ENCODE data around the gene TLR6. TPM values are rescaled to one million over a fixed set of nuclear protein-coding genes. Genes with fewer than 3 reads are reported as not detected.
"Not testable (repeated sequence)": the region's sequence is repeated elsewhere in the genome, so short reads cannot be mapped to it uniquely, and the experiment has no call there.

TLR6 gene
- total RNA-seq, 2 donors from 2014 or later: 0.13 to 0.53 TPM

DNA sequence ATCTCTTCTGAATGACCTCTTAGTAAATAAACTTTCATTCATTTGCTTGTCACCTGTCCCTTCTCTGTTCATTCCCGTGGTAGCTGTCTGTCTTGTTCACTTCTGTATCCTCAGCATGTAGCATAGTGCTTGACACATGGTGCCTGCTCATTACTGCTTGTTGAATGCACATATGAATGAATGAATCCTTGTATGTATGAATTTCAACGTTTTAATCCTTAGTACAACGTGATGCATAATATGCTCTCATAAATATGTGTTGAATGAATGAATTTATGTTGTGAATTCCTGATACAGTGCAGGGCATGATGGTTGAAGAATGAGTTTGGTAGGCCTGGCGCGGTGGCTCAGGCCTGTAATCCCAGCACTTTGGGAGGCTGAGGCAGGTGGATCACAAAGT lies 76.8 kb downstream of the TLR6 start:
- Histone ChIP-seq H3K9ac (ENCODE audit: extremely low read depth, low read length, poor library complexity, severe bottlenecking) (no peak overlapping the region), H3K9me3 (ENCODE audit: control insufficient read depth, low read length) (no peaks in the 10 kb centered on the region), H3K27me3 (ENCODE audit: control insufficient read depth, insufficient read depth, low read length, poor library complexity, severe bottlenecking) (no peaks in the 10 kb centered on the region), H3K27ac (ENCODE audit: low read depth, low read length) (no peak overlapping the region), H3K4me1 (ENCODE audit: control insufficient read depth, insufficient read depth, low read length) (no peaks in the 10 kb centered on the region), H3K4me3 (ENCODE audit: low read length) (no peak overlapping the region), H3K36me3 (ENCODE audit: control insufficient read depth, insufficient read depth, low read length) (no peaks in the 10 kb centered on the region)
- TF ChIP-seq, protein P1, sequence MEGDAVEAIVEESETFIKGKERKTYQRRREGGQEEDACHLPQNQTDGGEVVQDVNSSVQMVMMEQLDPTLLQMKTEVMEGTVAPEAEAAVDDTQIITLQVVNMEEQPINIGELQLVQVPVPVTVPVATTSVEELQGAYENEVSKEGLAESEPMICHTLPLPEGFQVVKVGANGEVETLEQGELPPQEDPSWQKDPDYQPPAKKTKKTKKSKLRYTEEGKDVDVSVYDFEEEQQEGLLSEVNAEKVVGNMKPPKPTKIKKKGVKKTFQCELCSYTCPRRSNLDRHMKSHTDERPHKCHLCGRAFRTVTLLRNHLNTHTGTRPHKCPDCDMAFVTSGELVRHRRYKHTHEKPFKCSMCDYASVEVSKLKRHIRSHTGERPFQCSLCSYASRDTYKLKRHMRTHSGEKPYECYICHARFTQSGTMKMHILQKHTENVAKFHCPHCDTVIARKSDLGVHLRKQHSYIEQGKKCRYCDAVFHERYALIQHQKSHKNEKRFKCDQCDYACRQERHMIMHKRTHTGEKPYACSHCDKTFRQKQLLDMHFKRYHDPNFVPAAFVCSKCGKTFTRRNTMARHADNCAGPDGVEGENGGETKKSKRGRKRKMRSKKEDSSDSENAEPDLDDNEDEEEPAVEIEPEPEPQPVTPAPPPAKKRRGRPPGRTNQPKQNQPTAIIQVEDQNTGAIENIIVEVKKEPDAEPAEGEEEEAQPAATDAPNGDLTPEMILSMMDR (conservative IDR thresholded peaks at IDR 0.05): no peak
- no peak overlapping the region for H3K4me3 Mint-ChIP-seq
- no peak overlapping the region for H3K27ac Mint-ChIP-seq
- no peak for DNase-seq
- H3K27me3 Mint-ChIP-seq (ENCODE audit: insufficient read depth): peaks cover 2% of the 10 kb centered on the region
- no peaks in the 10 kb centered on the region for H3K36me3 Mint-ChIP-seq (ENCODE audit: low read depth)
- WGBS, 2 experiments (ENCODE audit: insufficient coverage in 1 of 2, insufficient read length in 1 of 2): 92 to 96% methylated on average over 4 to 5 of the region's 5 CpGs
- no peaks in the 10 kb centered on the region for H3K9me3 Mint-ChIP-seq
- no peaks in the 10 kb centered on the region for H3K4me1 Mint-ChIP-seq

DNA sequence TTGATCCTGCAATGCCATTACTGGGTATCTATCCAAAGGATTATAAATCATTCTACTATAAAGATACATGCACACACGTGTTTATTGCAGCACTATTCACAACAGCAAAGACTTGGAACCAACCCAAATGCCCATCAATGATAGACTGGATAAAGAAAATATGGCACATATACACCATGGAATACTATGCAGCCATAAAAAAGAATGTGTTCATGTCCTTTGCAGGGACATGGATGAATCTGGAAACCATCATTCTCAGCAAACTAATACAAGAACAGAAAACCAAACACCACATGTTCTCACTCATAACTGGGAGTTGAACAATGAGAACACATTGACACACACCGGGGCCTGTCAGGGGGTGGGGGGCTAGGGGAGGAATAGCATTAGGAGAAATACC lies 78.7 kb downstream of the TLR6 start:
- 60 to 92% methylated on average over 1 to 2 of the region's 2 CpGs for WGBS, 2 experiments (ENCODE audit: insufficient coverage in 1 of 2, insufficient read length in 1 of 2)
- not testable (repeated sequence) for H3K27ac Mint-ChIP-seq; H3K9me3 ChIP-seq (ENCODE audit: control insufficient read depth, low read length); H3K27me3 Mint-ChIP-seq (ENCODE audit: insufficient read depth); H3K4me3 ChIP-seq (ENCODE audit: low read length); DNase-seq; H3K4me3 Mint-ChIP-seq; H3K36me3 Mint-ChIP-seq (ENCODE audit: low read depth); H3K36me3 ChIP-seq (ENCODE audit: control insufficient read depth, insufficient read depth, low read length); H3K27me3 ChIP-seq (ENCODE audit: control insufficient read depth, insufficient read depth, low read length, poor library complexity, severe bottlenecking); H3K4me1 ChIP-seq (ENCODE audit: control insufficient read depth, insufficient read depth, low read length); H3K4me1 Mint-ChIP-seq; H3K9ac ChIP-seq (ENCODE audit: extremely low read depth, low read length, poor library complexity, severe bottlenecking); H3K9me3 Mint-ChIP-seq; H3K27ac ChIP-seq (ENCODE audit: low read depth, low read length)

DNA sequence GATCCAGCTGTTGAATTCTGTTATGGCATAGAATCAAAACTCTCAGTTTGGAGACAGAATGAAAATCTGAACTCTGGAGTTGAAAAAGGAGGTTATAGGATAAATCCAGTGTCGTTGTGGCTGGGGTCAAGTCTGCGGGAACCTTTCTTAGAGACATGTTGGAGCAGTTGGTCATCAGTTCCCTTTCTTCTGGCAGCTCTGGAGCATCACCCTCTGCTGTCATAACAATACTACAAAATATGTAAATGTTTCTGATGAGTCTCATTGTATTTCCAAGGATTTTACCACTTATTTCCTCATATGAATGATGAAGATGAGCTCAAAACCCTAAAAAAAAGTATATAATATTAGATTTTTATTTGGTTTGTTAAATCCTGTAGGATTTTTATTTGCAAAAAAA lies 81.3 kb downstream of the TLR6 start:
- no peak for DNase-seq
- no peaks in the 10 kb centered on the region for H3K4me1 ChIP-seq (ENCODE audit: control insufficient read depth, insufficient read depth, low read length)
- WGBS, 2 experiments (ENCODE audit: insufficient coverage in 1 of 2, insufficient read length in 1 of 2): 92 to 94% methylated on average over 2 of the region's 2 CpGs
- Mint-ChIP-seq H3K9me3 (no peaks in the 10 kb centered on the region), H3K27me3 (ENCODE audit: insufficient read depth) (no peaks in the 10 kb centered on the region), H3K27ac (no peak overlapping the region), H3K4me3 (no peak overlapping the region), H3K36me3 (ENCODE audit: low read depth) (no peaks in the 10 kb centered on the region), H3K4me1 (no peaks in the 10 kb centered on the region)
- no peaks in the 10 kb centered on the region for H3K27me3 ChIP-seq (ENCODE audit: control insufficient read depth, insufficient read depth, low read length, poor library complexity, severe bottlenecking)
- H3K4me3 ChIP-seq (ENCODE audit: low read length): no peak overlapping the region
- no peak overlapping the region for H3K27ac ChIP-seq (ENCODE audit: low read depth, low read length)
- no peaks in the 10 kb centered on the region for H3K9me3 ChIP-seq (ENCODE audit: control insufficient read depth, low read length)
- H3K9ac ChIP-seq (ENCODE audit: extremely low read depth, low read length, poor library complexity, severe bottlenecking): no peak overlapping the region
- TF ChIP-seq, protein P1 (conservative IDR thresholded peaks at IDR 0.05): no peak
- no peaks in the 10 kb centered on the region for H3K36me3 ChIP-seq (ENCODE audit: control insufficient read depth, insufficient read depth, low read length)
